Measurements from ENCODE around the gene PRORP. TPM values are rescaled to one million over a fixed set of nuclear protein-coding genes. Genes with fewer than 3 reads are reported as not detected.

PRORP gene
- total and polyA plus RNA-seq, 9 of the 15 experiments (the other 6 are each of a cell fraction or from before 2014, with no cell fraction given) = 21.9 to 48.7 (median 36.5) TPM

DNA sequence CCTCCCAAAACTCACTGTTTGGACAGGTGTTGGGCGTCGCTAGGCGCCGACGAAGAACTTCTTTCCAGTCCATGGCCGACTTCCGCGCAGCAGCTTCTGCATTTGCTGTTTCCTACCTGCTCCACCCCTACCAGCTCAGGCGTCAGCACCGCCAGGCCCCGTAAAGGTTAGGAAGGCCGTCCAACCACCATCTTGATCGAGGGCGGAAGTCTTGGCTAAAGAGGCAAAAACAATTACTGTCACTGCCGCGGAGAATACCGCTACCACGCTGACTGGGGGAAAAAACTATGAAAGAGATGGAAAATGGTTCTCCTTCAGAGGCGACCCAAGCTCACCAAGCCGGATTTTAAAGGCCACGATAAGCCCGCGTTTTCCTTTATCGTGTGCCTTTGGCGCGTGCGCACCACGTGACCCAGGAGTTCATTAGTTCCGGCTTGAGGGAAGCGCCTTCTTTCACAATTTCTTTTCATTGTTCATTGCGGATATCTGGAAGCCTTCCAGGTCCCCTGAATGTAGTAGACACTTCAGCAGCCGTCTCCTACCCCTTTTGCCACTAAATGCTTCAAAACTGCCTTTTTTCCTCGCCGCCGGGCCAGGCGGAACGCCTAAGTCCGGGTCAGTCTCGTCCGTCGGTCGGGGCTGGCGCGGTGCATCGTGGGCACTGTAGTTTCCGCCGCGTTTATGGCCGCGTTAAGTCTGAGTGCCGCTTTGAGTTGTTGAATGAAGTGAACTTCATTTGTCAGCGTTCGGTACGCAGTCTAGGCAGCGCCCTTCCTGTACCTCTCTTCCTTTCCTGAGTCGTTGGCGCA lies at the start of gene PRORP, which contains the start of gene PPP2R3C (continued):
- TF ChIP-seq, protein P1, sequence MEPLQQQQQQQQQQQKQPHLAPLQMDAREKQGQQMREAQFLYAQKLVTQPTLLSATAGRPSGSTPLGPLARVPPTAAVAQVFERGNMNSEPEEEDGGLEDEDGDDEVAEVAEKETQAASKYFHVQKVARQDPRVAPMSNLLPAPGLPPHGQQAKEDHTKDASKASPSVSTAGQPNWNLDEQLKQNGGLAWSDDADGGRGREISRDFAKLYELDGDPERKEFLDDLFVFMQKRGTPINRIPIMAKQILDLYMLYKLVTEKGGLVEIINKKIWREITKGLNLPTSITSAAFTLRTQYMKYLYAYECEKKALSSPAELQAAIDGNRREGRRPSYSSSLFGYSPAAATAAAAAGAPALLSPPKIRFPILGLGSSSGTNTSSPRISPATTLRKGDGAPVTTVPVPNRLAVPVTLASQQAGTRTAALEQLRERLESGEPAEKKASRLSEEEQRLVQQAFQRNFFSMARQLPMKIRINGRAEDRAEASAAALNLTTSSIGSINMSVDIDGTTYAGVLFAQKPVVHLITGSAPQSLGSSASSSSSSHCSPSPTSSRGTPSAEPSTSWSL (CRISPR knock-in tag; IDR thresholded peaks at IDR 0.05; ENCODE audit: borderline replicate concordance) = no peak
- TF ChIP-seq ZFP36 (IDR thresholded peaks at IDR 0.05; ENCODE audit: low read depth, low read length, partially characterized antibody) (no peak), RBM22 (IDR thresholded peaks at IDR 0.05; ENCODE audit: low read depth, low read length, poor library complexity, severe bottlenecking) (no peak), POLR2H (tag; IDR thresholded peaks at IDR 0.05; ENCODE audit: low read depth) (peak; percentile 79; the same call in 1 of the 2 replicates), KLF1 (tag; IDR thresholded peaks at IDR 0.05) (peak; percentile 52; the same call in 1 of the 2 replicates), NBN (IDR thresholded peaks at IDR 0.05; ENCODE audit: low read depth) (no peak), POLR2AphosphoS2 (IDR thresholded peaks at IDR 0.05; ENCODE audit: low read length) (no peak), PCBP2 (IDR thresholded peaks at IDR 0.05; ENCODE audit: low read depth, low read length, poor library complexity, severe bottlenecking) (no peak), TAF9B (IDR thresholded peaks at IDR 0.05; ENCODE audit: partially characterized antibody) (peak; percentile 36), DACH1 (IDR thresholded peaks at IDR 0.05; ENCODE audit: partially characterized antibody) (no peak), ZBTB2 (IDR thresholded peaks at IDR 0.05) (0 out of 2 replicates have a peak, but pooled peaks have one; percentile 10)
- TF ChIP-seq, protein P2, sequence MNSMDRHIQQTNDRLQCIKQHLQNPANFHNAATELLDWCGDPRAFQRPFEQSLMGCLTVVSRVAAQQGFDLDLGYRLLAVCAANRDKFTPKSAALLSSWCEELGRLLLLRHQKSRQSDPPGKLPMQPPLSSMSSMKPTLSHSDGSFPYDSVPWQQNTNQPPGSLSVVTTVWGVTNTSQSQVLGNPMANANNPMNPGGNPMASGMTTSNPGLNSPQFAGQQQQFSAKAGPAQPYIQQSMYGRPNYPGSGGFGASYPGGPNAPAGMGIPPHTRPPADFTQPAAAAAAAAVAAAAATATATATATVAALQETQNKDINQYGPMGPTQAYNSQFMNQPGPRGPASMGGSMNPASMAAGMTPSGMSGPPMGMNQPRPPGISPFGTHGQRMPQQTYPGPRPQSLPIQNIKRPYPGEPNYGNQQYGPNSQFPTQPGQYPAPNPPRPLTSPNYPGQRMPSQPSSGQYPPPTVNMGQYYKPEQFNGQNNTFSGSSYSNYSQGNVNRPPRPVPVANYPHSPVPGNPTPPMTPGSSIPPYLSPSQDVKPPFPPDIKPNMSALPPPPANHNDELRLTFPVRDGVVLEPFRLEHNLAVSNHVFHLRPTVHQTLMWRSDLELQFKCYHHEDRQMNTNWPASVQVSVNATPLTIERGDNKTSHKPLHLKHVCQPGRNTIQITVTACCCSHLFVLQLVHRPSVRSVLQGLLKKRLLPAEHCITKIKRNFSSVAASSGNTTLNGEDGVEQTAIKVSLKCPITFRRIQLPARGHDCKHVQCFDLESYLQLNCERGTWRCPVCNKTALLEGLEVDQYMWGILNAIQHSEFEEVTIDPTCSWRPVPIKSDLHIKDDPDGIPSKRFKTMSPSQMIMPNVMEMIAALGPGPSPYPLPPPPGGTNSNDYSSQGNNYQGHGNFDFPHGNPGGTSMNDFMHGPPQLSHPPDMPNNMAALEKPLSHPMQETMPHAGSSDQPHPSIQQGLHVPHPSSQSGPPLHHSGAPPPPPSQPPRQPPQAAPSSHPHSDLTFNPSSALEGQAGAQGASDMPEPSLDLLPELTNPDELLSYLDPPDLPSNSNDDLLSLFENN (IDR thresholded peaks at IDR 0.05; ENCODE audit: low read depth in 2 of 2, low read length in 2 of 2) = no peak
- TF ChIP-seq, protein P3, sequence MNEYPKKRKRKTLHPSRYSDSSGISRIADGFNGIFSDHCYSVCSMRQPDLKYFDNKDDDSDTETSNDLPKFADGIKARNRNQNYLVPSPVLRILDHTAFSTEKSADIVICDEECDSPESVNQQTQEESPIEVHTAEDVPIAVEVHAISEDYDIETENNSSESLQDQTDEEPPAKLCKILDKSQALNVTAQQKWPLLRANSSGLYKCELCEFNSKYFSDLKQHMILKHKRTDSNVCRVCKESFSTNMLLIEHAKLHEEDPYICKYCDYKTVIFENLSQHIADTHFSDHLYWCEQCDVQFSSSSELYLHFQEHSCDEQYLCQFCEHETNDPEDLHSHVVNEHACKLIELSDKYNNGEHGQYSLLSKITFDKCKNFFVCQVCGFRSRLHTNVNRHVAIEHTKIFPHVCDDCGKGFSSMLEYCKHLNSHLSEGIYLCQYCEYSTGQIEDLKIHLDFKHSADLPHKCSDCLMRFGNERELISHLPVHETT (CRISPR knock-in tag; conservative IDR thresholded peaks at IDR 0.05 in 1 of 2, IDR thresholded peaks at IDR 0.05 in 1 of 2) = peak in 1 of 2 experiments; percentile 59; a peak in 2 of 4 replicates
- TF ChIP-seq, protein P4, sequence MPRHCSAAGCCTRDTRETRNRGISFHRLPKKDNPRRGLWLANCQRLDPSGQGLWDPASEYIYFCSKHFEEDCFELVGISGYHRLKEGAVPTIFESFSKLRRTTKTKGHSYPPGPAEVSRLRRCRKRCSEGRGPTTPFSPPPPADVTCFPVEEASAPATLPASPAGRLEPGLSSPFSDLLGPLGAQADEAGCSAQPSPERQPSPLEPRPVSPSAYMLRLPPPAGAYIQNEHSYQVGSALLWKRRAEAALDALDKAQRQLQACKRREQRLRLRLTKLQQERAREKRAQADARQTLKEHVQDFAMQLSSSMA (CRISPR knock-in tag; IDR thresholded peaks at IDR 0.05) = no peak
- TF ChIP-seq, protein P5, sequence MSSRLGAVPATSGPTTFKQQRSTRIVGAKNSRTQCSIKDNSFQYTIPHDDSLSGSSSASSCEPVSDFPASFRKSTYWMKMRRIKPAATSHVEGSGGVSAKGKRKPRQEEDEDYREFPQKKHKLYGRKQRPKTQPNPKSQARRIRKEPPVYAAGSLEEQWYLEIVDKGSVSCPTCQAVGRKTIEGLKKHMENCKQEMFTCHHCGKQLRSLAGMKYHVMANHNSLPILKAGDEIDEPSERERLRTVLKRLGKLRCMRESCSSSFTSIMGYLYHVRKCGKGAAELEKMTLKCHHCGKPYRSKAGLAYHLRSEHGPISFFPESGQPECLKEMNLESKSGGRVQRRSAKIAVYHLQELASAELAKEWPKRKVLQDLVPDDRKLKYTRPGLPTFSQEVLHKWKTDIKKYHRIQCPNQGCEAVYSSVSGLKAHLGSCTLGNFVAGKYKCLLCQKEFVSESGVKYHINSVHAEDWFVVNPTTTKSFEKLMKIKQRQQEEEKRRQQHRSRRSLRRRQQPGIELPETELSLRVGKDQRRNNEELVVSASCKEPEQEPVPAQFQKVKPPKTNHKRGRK (tag; IDR thresholded peaks at IDR 0.05) = no peak
